ENCODE data around the gene ADGRD2.

The ADGRD2 gene

DNA sequence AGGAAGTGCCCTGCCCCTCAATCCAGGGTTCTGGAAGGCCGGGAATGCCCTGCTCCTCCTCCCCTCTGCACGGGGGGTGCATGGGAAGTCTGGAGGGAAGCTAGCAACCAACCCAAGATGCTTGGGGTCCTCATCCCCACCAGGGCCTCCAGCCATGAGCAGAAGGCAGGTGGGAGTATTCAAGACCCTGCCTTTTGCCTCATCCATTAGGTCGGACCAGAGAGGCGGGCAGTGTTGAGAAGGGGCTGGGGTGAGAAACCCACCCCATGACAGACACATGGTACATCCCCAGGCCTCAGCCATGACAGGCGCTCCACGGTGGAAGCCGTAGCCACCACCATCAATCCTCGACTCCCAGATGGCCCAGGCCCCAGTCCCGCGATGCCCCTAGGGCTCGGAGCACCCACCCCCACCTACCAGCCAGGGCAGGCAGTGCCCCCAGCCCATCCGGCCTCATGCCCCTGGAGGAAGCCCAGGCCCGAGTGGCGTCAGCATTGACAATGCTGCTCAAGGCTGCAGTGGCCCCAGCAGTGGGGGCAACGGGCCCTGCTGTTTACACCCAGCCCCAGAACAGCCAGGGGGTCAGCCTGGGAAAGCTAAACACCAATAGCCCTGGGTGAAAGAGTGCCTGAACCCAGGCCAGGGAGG, 48.4 kb downstream of the ADGRD2 start:
- no peak for DNase-seq

- DNase-seq = no peak
Observed at GRCh38 chr9:124499216-124499615, 49.0 kb downstream of the ADGRD2 start.

DNA sequence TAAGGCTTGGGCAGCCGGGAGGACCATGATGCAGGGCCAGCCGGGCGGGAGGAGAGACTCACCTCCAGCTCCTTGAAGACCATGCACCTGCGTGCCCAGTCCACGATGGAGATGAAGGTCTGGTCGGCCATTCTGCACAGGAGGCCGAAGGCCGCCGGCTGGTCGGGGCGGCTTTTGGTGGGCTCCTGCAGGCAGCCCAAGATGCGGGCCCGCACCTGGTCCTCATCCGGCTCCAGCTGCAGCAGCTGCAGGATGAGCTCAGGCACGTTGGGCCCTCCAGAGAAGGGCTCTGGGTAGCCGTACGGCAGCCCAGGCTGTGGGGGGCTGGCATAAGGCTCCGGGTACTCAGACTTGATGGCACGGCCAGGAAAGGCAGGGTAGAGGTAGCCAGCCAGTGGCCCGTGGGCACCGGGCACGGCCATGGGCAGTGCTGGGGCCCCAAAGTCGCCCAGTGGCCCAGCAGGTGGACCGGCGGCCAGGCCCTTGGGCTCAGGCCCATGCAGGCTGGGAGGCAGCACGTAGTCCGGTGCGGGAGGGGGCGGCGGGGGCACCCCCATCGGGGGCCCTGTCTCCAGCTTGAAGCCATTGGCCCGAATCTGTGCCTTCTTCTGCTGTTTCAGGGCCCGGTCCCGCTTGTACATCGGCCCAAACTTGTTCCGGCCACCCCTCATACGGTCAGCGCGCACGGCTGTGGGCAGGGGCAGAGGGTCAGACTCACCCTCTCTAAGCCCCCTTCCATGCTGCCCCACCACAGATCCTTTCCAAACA, 50.0 kb downstream of the ADGRD2 start:
- no peak for DNase-seq

DNA sequence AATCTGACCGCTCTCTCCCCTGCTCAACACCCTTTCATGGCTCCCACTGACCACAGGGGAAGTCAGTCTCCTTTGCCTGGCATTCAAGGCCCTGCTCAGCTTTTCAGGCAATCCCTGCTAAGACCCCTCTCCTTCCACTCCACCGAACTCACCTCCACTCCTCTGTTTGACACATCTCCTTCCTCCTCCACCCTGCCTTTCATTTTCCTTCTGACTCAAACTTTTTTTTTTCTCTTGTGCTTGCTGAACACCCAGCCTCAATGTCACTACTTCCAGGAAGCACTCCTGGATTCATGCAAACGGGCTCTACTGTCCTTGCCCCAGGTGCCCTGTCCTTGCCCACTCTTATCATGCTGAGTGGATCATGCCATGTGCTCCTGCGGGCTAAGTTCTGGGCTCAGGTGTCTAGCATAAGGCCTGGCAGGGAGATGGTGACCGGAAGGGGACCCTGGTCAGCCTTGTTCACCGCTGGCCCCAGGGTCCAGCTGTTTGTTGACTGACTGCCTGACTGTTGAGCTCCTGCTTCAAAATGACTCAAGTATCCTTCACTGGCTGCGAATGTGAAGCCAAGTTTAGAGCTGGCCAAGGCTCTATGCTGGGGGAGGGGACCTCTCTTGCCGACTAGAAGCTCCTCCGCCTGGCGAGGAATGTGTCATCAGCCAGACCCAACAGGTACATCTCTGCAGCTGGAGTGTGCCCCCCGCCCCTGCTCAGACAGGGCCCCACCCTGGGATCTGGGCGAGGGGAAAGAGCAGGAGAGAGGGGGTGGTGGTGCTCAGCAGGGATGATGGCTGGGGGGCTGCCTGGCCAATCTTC, 50.8 kb downstream of the ADGRD2 start:
- no peak for DNase-seq

GRCh38 chr9:124501771-124502320, 51.6 kb downstream of the ADGRD2 start:
- DNase-seq = no peak

- no peak for DNase-seq
Observed at GRCh38 chr9:124502711-124503702, 52.8 kb downstream of the ADGRD2 start.

GRCh38 chr9:124503713-124504529, 53.7 kb downstream of the ADGRD2 start:
- DNase-seq = no peak

DNA sequence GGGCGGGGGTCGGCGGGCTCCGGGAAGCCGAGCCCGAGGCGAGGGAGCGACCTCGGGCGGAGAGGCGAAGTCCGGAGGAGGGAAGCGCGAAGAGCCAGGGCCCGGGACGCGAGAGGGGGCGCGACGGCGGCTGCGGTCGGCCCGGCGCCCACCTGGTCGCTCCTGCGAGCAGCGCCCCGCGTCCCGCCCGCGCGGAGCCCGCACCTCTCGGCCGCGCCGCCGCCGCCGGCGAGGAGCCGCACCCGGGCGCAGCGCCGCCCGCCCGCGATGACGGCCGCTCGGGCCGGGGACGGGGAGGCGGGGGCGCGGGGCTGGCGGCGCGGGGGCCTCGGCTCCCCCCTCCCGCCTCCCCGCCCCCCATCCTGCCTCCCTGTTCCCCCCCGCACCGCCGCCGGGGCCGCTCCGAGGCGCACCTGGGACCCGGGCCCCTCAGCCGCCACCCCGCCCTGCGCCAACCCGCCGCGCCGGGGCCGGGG, 54.3 kb downstream of the ADGRD2 start:
- no peak for DNase-seq

DNA sequence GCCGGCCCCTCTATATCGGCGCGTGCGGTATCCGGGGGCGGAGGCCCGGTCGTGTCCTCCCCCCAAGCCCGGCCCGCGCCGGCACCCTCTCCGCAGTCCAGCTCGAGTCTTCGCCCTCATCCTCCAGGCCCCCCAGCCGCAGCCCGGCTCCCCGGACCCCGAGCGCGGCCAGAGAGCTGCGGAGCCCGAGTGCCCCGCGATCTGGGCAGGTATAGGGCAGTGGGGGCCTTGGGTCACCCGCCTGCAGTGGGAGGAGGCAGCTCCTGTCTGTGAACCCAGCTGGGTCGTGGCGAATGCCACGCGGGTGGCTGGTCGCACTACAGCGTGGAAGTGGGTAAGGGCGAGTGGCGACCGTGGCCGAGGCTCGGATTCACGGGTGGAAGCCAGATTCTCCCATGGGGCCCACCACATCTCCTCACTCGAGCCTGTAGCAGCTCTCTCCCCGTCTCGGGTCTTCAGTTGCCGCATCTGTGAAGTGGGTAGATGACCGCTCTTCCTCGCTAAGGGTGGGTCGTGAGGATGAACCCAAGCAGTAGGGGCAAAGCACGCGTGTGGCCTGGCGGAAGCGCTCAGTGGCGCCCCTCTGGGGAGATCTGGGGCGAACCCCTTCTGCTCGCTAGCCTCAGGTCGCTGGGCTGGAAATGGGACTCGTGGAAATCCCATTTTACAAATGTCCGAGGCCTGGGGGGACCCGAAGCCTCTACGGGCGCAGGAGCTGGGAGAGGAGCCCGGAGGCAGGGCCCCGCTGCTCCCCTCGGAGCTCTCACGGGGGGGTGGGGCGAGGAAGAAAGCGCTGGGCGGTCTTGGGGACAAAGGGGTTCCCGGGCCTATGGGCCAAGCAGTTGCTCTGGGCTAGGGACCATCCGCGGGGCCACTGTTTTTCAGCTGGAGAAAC, 55.0 kb downstream of the ADGRD2 start:
- DNase-seq = no peak

DNA sequence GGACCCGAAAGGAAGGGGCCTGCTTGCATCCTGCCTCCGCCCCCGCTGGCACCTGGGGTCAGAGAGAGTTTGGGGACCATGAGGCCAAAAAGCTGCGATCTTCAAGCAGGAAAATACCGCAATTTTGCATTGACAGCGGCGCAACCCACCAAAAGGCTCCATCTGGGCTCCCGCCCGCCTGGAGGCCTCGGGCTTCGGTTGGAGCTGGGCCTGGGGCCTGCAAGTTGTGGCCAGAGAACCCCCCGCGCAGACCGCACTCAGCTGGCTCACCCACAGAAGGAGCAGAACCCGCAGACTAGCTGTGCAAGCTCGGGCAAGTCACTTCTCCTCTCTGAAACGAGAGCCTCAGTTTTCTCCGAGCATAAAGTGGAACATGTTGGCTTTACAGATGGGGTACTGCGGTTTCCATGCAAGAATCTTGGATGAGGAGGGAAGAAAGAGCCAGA, 55.7 kb downstream of the ADGRD2 start:
- DNase-seq = no peak

DNA sequence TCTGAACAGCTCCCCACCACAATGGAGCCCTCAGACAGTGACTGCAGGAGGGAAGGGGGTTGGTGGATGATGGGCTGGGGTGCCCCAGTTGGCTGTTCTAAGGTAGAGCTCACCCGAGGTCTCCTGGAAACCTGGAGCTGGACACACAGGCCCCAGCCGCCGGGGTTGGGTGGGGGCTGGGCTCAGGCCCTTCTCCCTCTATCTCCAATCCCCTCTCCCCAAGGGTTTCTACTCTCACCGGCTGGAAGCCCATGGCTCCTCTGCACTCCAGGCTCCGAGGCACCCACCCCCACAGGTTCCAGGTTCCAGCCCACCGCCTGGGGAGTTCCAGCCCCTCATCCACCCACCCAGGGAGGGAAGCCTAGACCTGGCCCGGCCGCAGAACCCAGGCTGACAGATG, 56.2 kb downstream of the ADGRD2 start:
- no peak for DNase-seq

- DNase-seq = no peak
Observed at GRCh38 chr9:124506931-124507879, 57.0 kb downstream of the ADGRD2 start, which contains the start of gene NR5A1. NR5A1 (minus strand) TSS chr9:124507399; CDS start chr9:124503395, 4,004 bp downstream.

- no peak for DNase-seq
Observed at GRCh38 chr9:124507880-124508423, 57.7 kb downstream of the ADGRD2 start.

DNA sequence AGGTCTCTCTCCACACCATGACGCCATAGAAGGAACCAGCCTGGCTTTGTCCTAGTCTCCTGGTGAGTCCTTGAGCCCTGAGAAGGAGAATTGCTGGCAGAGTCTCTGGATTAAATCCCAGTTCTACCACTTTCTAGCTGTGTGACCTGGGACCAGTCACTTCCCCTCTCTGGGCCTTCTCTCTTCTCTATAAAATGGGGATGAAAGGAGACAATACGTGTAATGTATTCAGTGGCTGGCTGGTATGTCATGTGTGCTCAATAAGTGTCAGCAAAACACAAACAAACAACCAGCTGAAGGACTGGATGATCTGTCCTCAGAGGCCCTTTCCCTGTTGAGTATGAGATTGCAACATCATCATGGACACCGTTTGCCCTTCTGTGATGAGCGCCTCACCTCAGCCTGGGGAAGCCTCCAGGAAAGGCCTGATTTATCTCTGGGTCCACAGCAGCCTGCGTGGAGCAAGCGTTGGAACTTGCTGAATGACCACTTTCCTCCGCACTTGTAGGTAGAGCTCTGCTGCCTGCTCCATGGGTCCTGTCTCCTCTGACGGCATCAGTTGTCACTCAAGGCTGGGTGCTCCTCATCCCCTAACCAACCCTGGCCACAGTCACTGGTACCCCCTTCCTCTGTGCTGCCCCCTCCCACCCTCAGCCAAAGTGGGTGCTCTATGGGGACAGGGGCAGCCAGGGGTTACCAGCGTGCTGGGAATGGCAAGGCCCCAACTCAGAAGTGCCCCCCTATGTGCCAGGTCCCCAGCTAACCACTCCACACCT, 60.6 kb downstream of the ADGRD2 start:
- no peak for DNase-seq

GRCh38 chr9:124511426-124511840, 61.2 kb downstream of the ADGRD2 start:
- DNase-seq = no peak

GRCh38 chr9:124511891-124512805, 61.9 kb downstream of the ADGRD2 start:
- no peak for DNase-seq

Data from activated CD4-positive, alpha-beta T cell treated with anti-CD3 and anti-CD28 coated beads, Interleukin-2, amount 50 U/mL, for 1 hour (primary cell).